HCT116 (cell line): Measurements from ENCODE around the gene B3GNT4. TPM values are rescaled to one million over a fixed set of nuclear protein-coding genes. Genes with fewer than 3 reads are reported as not detected.

ENCODE experiments used
- ATAC-seq: fragments of 200-7000 bp; cut with Tn5 transposase; 2 replicates; pipeline ENCODE4 v1.9.1; 2020; ENCODE audit warnings: mild to moderate bottlenecking, moderate library complexity
- BruUV-seq: library from RNA; stranded (reverse); fragments of 400-500 nt; replicated peaks from 2 replicates; lab custom pipeline; 2021; lab: Mats Ljungman, UMichigan
- CTCF ChIA-PET: fragments of 300-600 bp; sonication (Branson Sonifier 250); formaldehyde crosslinking; loops from one replicate; lab custom pipeline; 2021; ENCODE audit warnings: antibody characterized with exemption; lab: Charles Lee
- POLR2A ChIA-PET: fragments of 300-600, 350-600 bp; sonication (Branson Sonifier 250); formaldehyde crosslinking; loops from one replicate; lab custom pipeline; 2021; ENCODE audit warnings: antibody characterized with exemption; lab: Charles Lee
- RAD21 ChIA-PET, 2 experiments: fragments of 300-600 bp; sonication (Branson Sonifier 250); formaldehyde crosslinking; loops; one replicate each; lab custom pipeline; 2023; ENCODE audit warnings: low total read pairs in 2 of 2; ENCODE audit not compliant: uncharacterized antibody in 2 of 2, unreplicated experiment in 2 of 2, low non-redundant PET in 1 of 2; lab: Charles Lee
- DNase-seq: peaks from one replicate; pipeline ENCODE4 v3.0.0-alpha.2; 2010; ENCODE audit warnings: low read depth, low spot score
- H2AFZ ChIP-seq: fragments of 200-600 bp; shearing (Covaris generic), sonication (generic); 2 replicates; pipeline ENCODE4 v1.6.1; 2017; ENCODE audit warnings: low read depth, mixed run types, mixed read lengths, antibody characterized with exemption, low read length; ENCODE audit not compliant: poor library complexity, severe bottlenecking
- H3K27ac ChIP-seq: 2 replicates; pipeline ENCODE4 v1.5.1; 2012; ENCODE audit warnings: low read depth, low read length
- H3K27me3 ChIP-seq: fragments of 200-600 bp; sonication (generic); 2 replicates; pipeline ENCODE4 v1.6.1; 2016; ENCODE audit warnings: mixed run types, low read length, mixed read lengths; ENCODE audit not compliant: insufficient read depth
- H3K36me3 ChIP-seq, 2 experiments: fragments of 200-500 bp in 1 of 2; fragments of 200-600 bp in 1 of 2; sonication (Bioruptor generic) in 1 of 2; sonication (generic) in 1 of 2; 2 replicates each; pipeline versions ENCODE4 v1.5.1 to v1.6.1; 2014 to 2016; ENCODE audit warnings: low read length in 2 of 2, inconsistent platforms in 1 of 2, mixed read lengths in 1 of 2, mixed run types in 1 of 2; ENCODE audit not compliant: insufficient read depth in 2 of 2, control insufficient read depth in 1 of 2
- H3K4me1 ChIP-seq, 2 experiments: fragments of 200-600 bp in 1 of 2; sonication (generic) in 1 of 2; 2 replicates each; pipeline versions ENCODE4 v1.5.1 to v1.6.1; 2012 to 2017; ENCODE audit warnings: low read length in 2 of 2, inconsistent platforms in 1 of 2, mild to moderate bottlenecking in 1 of 2, mixed read lengths in 1 of 2, mixed run types in 1 of 2, moderate library complexity in 1 of 2; ENCODE audit not compliant: insufficient read depth in 2 of 2, control insufficient read depth in 1 of 2
- H3K4me2 ChIP-seq: fragments of 200-600 bp; sonication (generic); 2 replicates; pipeline ENCODE4 v1.6.1; 2017; ENCODE audit warnings: mixed run types, low read length, mixed read lengths
- H3K4me3 ChIP-seq, 2 experiments: fragments of 200-600 bp in 1 of 2; sonication (generic) in 1 of 2; replicated peaks in 1 of 2; 2 replicates each; pipeline ENCODE4 v1.5.1; 2011 to 2016; ENCODE audit warnings: low read length in 2 of 2, control low read depth in 1 of 2, low read depth in 1 of 2, mild to moderate bottlenecking in 1 of 2, mixed read lengths in 1 of 2, mixed run types in 1 of 2
- H3K79me2 ChIP-seq: fragments of 200-600 bp; sonication (generic); 2 replicates; pipeline ENCODE4 v1.6.1; 2017; ENCODE audit warnings: mild to moderate bottlenecking, mixed run types, low read length, moderate library complexity, mixed read lengths; ENCODE audit not compliant: insufficient read depth
- H3K9ac ChIP-seq: fragments of 200-600 bp; sonication (generic); 2 replicates; pipeline ENCODE4 v1.6.1; 2016; ENCODE audit warnings: low read length, mixed read lengths
- H3K9me2 ChIP-seq: fragments of 200-600 bp; sonication (generic), shearing (Covaris generic); 2 replicates; pipeline ENCODE4 v1.6.1; 2017; ENCODE audit warnings: mixed run types, mild to moderate bottlenecking, moderate library complexity; ENCODE audit not compliant: insufficient read depth
- H3K9me3 ChIP-seq, 2 experiments: fragments of 200-500 bp in 1 of 2; fragments of 200-600 bp in 1 of 2; sonication (Bioruptor generic) in 1 of 2; sonication (generic) in 1 of 2; 2 replicates each; pipeline ENCODE4 v1.6.1; 2014 to 2017; ENCODE audit warnings: low read length in 2 of 2, mixed read lengths in 2 of 2, inconsistent platforms in 1 of 2, low read depth in 1 of 2, mild to moderate bottlenecking in 1 of 2, mixed run types in 1 of 2, moderate library complexity in 1 of 2; ENCODE audit not compliant: control insufficient read depth in 1 of 2, insufficient read depth in 1 of 2
- H4K20me1 ChIP-seq: fragments of 200-600 bp; sonication (generic), shearing (Covaris generic); 2 replicates; pipeline ENCODE4 v1.6.1; 2017; ENCODE audit warnings: mixed run types, mild to moderate bottlenecking, moderate library complexity; ENCODE audit not compliant: insufficient read depth
- CBX3 ChIP-seq: IDR thresholded peaks from 2 replicates; pipeline ENCODE4 v1.6.1; 2012; ENCODE audit warnings: low read depth
- CEBPB ChIP-seq: IDR thresholded peaks from 2 replicates; pipeline ENCODE4 v1.6.1; 2012; ENCODE audit warnings: low read depth
- EGR1 ChIP-seq: IDR thresholded peaks from 2 replicates; pipeline ENCODE4 v1.6.1; 2012; ENCODE audit warnings: low read depth
- ELF1 ChIP-seq: IDR thresholded peaks from 2 replicates; pipeline ENCODE4 v1.6.1; 2012; ENCODE audit warnings: low read depth, borderline replicate concordance
- EZH2 ChIP-seq: fragments of 200-600 bp; sonication (generic); IDR thresholded peaks from 2 replicates; pipeline ENCODE4 v1.6.1; 2017; ENCODE audit warnings: antibody characterized with exemption, mixed run types
- FOSL1 ChIP-seq: IDR thresholded peaks from 2 replicates; pipeline ENCODE4 v1.6.1; 2012; ENCODE audit warnings: low read depth
- JUND ChIP-seq: IDR thresholded peaks from 2 replicates; pipeline ENCODE4 v1.6.1; 2012
- POLR2A ChIP-seq: IDR thresholded peaks from 2 replicates; pipeline ENCODE4 v1.7.0; 2011; ENCODE audit warnings: borderline replicate concordance; ENCODE audit not compliant: insufficient read depth, insufficient read length; ENCODE audit errors: extremely low read depth
- TCF7L2 ChIP-seq: IDR thresholded peaks from 2 replicates; pipeline ENCODE4 v1.7.0; 2011; ENCODE audit warnings: borderline replicate concordance, inconsistent platforms; ENCODE audit not compliant: insufficient read depth, insufficient read length; ENCODE audit errors: extremely low read depth
- YY1 ChIP-seq: IDR thresholded peaks from 2 replicates; pipeline ENCODE4 v1.6.1; 2011; ENCODE audit warnings: low read length, low read depth, moderate library complexity, mild to moderate bottlenecking; ENCODE audit not compliant: insufficient replicate concordance; ENCODE audit errors: extremely low read depth
- intact Hi-C: fragments of 100-400 bp; cut with micrococcal nuclease; formaldehyde crosslinking; loops from 2 replicates; pipeline ENCODE4 v1.10.0; 2022
- total RNA-seq: library from RNA; stranded (reverse); gene quantifications from one replicate; pipeline ENCODE4 v1.2.1, GENCODE V29; 2021; ENCODE audit not compliant: unreplicated experiment
- TF ChIP-seq, protein P1 (sequence below): IDR thresholded peaks from 2 replicates; pipeline ENCODE4 v1.6.1; 2012
- TF ChIP-seq, protein P2 (sequence below): IDR thresholded peaks from 2 replicates; pipeline ENCODE4 v1.6.1; 2012; ENCODE audit warnings: low read depth
- TF ChIP-seq, protein P3 (sequence below): IDR thresholded peaks from 2 replicates; pipeline ENCODE4 v1.6.1; 2011; ENCODE audit warnings: mild to moderate bottlenecking, low read length, moderate library complexity; ENCODE audit not compliant: insufficient replicate concordance; ENCODE audit errors: extremely low read depth

The B3GNT4 gene
- total RNA-seq, 1 experiment from 2014 or later, result 7.1 TPM

DNA sequence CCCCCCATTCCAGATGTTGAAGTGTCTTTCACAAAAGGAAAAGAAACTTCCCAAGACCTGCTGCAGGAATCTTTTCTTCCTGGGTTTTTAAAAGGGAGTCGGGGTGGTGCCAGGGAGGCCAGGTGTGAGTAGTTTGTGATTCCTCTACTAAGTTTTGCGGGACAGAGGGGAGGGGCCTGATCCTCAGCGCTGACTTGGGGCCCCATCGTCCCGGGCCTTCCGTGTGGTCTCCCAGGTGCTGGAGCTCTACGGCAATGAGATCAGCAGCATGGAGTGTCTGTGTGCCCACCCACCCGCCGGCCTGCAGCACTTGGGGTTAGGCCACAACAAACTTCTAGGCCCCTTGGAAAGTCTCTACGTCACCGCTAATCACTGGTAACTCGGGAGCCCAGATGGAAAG lies 16.0 kb upstream of the B3GNT4 start (continued):
- TF ChIP-seq, protein P1, sequence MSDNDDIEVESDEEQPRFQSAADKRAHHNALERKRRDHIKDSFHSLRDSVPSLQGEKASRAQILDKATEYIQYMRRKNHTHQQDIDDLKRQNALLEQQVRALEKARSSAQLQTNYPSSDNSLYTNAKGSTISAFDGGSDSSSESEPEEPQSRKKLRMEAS, result no peak
- TF ChIP-seq CEBPB (no peak), JUND (no peak)
- TF ChIP-seq, all 23 proteins: peak for 0

DNA sequence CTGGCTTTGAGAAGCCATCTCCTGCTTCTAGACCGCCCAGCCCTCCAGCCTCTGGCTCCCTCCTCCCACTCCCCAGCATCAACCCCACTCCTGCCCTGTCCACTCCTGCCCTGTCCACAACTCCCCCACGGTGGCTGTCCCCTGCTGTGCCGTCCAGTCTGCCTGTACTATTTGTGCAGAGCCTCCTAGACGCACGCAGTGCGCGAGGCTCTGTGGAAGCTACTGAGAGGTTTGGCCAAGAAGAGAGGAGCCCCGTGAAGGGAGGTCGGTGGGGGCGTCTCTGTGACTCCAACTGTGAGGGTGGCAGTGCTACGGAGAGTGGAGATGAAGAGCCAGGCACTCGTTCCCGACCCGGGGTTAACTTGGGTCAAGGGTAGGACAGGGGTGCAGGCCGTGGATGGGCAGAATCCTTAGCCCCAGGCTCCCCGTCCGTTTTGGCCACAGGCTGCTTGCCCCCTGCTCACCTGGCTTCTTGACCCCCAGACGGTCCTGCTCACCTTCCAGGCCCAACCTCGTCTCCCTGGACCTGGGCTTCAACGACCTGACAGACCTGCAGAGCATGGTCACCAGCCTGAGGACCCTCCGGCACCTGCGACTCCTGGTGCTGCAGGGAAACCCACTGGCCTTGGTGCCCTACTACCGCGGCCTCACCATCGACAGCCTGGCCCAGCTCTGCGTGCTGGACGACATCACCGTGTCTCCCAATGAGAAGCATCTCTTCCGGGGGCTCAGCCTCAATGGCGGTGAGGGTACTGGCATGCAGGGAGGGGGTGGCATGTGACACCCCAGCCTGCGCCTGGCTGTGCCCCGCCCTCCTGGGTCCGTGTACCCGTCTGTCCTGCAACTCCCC lies 13.7 kb upstream of the B3GNT4 start:
- Histone ChIP-seq H4K20me1 (no peaks in the 10 kb centered on the region), H3K27ac (no peak overlapping the region), H3K27me3 (no peaks in the 10 kb centered on the region), H3K9ac (no peak overlapping the region), H3K4me1 (no peaks in the 10 kb centered on the region), H2AFZ (no peak overlapping the region), H3K9me3 (no peaks in the 10 kb centered on the region), H3K4me3 (no peak overlapping the region), H3K36me3 (no peaks in the 10 kb centered on the region), H3K79me2 (no peaks in the 10 kb centered on the region), H3K9me2 (no peaks in the 10 kb centered on the region), H3K4me2 (no peak overlapping the region)
- no peak for ATAC-seq
- ChIA-PET CTCF (interaction anchor here (1.8 kb wide), 1 partner anchor 59 kb away, joined by 11 read pairs; no protein-coding TSS in a partner anchor), POLR2A (no interaction called here), RAD21 (interaction anchor here in 1 of 2 experiments (0.8 kb wide), 1 partner anchor 59 kb away, joined by 4 read pairs; no protein-coding TSS in a partner anchor)
- BruUV-seq, result no TSS peak
- DNase-seq, result no peak
- no peak for TF ChIP-seq YY1
- TF ChIP-seq, protein P2, sequence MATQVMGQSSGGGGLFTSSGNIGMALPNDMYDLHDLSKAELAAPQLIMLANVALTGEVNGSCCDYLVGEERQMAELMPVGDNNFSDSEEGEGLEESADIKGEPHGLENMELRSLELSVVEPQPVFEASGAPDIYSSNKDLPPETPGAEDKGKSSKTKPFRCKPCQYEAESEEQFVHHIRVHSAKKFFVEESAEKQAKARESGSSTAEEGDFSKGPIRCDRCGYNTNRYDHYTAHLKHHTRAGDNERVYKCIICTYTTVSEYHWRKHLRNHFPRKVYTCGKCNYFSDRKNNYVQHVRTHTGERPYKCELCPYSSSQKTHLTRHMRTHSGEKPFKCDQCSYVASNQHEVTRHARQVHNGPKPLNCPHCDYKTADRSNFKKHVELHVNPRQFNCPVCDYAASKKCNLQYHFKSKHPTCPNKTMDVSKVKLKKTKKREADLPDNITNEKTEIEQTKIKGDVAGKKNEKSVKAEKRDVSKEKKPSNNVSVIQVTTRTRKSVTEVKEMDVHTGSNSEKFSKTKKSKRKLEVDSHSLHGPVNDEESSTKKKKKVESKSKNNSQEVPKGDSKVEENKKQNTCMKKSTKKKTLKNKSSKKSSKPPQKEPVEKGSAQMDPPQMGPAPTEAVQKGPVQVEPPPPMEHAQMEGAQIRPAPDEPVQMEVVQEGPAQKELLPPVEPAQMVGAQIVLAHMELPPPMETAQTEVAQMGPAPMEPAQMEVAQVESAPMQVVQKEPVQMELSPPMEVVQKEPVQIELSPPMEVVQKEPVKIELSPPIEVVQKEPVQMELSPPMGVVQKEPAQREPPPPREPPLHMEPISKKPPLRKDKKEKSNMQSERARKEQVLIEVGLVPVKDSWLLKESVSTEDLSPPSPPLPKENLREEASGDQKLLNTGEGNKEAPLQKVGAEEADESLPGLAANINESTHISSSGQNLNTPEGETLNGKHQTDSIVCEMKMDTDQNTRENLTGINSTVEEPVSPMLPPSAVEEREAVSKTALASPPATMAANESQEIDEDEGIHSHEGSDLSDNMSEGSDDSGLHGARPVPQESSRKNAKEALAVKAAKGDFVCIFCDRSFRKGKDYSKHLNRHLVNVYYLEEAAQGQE, result no peak
- TF ChIP-seq POLR2A, result no peak
- no peak for TF ChIP-seq FOSL1
- TF ChIP-seq CBX3, result no peak
- TF ChIP-seq, protein P3, sequence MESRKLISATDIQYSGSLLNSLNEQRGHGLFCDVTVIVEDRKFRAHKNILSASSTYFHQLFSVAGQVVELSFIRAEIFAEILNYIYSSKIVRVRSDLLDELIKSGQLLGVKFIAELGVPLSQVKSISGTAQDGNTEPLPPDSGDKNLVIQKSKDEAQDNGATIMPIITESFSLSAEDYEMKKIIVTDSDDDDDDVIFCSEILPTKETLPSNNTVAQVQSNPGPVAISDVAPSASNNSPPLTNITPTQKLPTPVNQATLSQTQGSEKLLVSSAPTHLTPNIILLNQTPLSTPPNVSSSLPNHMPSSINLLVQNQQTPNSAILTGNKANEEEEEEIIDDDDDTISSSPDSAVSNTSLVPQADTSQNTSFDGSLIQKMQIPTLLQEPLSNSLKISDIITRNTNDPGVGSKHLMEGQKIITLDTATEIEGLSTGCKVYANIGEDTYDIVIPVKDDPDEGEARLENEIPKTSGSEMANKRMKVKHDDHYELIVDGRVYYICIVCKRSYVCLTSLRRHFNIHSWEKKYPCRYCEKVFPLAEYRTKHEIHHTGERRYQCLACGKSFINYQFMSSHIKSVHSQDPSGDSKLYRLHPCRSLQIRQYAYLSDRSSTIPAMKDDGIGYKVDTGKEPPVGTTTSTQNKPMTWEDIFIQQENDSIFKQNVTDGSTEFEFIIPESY, result no peak
- TF ChIP-seq, protein P1, result no peak
- no peak for TF ChIP-seq TCF7L2
- no peak for TF ChIP-seq ELF1
- TF ChIP-seq EZH2, result no peak
- TF ChIP-seq EGR1, result no peak
- intact Hi-C loops, result loop anchor here (2.0 kb wide), 2 partner anchors 59 to 67 kb away; no protein-coding TSS in a partner anchor
